Left ventricle myocardium inferior (tissue), 1 donor: ENCODE measurements around the gene AKAP6. TPM values are rescaled to one million over a fixed set of nuclear protein-coding genes. Genes with fewer than 3 reads are reported as not detected.

Source experiments
- DNase-seq: peaks from one replicate; pipeline ENCODE4 v3.0.0-alpha.2; 2020
- H3K27ac ChIP-seq: fragments of 200-600 bp; replicated peaks from 2 replicates; pipeline ENCODE4 v1.8.0; 2021
- H3K27me3 ChIP-seq: fragments of 200-600 bp; 2 replicates; pipeline ENCODE4 v1.8.0; 2021; ENCODE audit warnings: low read depth
- H3K36me3 ChIP-seq: fragments of 200-600 bp; 2 replicates; pipeline ENCODE4 v1.8.0; 2021
- H3K4me1 ChIP-seq: fragments of 200-600 bp; 2 replicates; pipeline ENCODE4 v1.8.0; 2021
- H3K4me3 ChIP-seq: fragments of 200-600 bp; 2 replicates; pipeline ENCODE4 v1.8.0; 2021; ENCODE audit warnings: mild to moderate bottlenecking, moderate library complexity
- H3K9me3 ChIP-seq: fragments of 200-600 bp; replicated peaks from 2 replicates; pipeline ENCODE4 v1.8.0; 2021
- intact Hi-C: fragments of 100-400 bp; cut with micrococcal nuclease; formaldehyde crosslinking; loops from one replicate; pipeline ENCODE4 v1.11.0; 2022
- total RNA-seq: library from RNA; stranded (reverse); fragmentation: NEBNext Ultra II Directional; extraction: Animal tissue kit (Norgen Biotek cat#: 25700); gene quantifications from one replicate; pipeline ENCODE4 v1.2.1, GENCODE V29; 2021
- TF ChIP-seq, protein P1 (sequence below): fragments of 200-600 bp; IDR thresholded peaks from 2 replicates; pipeline ENCODE4 v1.8.0; 2021; ENCODE audit warnings: antibody characterized with exemption, mild to moderate bottlenecking, borderline replicate concordance
- donor health status: DM: no; HTN: yes; CAD: no; lungs with severe emphysema.

AKAP6 gene
- total RNA-seq, 1 donor from 2014 or later = 218 TPM

DNA sequence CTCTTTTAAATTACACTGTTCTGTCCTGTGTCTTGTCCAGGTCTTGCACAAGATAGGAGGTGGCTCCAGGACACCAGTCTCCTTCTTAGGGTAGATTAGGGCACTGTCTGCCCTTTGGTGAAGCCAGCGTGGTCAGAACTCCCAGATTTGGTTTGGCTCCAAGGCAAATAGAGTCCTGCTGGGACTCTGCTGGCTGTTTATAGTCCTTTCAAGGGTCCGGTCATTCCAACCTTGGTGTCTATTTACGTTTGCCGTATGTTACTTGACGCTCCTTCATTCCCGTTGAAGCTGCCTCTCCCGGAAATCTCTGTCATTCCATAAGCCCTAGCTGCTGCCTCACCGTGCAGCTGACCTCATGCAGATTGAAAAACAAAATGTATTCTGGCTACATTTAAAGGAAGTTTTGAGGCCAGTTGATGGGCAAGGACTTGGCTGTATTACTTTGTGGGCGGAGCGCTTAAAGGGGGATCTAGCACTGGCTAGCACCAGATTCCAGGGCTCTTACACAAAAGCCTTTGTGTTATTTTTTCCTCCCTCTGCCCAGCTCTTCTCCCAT, 180.6 kb downstream of the AKAP6 start:
- H3K4me1 ChIP-seq = peaks cover 90% of the 10 kb centered on the region

DNA sequence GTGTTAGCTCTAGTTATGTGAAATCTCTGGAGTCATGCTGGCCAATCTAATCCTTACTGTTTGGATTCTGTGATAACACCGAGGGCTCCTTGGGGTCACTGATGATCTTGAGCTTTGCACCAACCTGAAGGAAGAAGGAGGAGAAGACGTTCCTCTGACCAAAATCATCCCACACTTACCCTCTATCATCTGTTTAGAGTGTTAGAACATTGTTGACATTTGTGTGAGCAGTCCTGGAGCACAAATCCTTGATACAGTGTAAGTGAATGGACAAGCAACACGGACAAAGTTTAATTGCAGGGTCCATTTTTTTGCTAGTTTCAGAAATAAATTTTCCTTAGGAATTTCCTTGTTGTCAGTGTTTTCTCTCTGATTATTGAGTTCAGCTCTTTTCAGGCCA, 181.7 kb downstream of the AKAP6 start:
- TF ChIP-seq, protein P1, sequence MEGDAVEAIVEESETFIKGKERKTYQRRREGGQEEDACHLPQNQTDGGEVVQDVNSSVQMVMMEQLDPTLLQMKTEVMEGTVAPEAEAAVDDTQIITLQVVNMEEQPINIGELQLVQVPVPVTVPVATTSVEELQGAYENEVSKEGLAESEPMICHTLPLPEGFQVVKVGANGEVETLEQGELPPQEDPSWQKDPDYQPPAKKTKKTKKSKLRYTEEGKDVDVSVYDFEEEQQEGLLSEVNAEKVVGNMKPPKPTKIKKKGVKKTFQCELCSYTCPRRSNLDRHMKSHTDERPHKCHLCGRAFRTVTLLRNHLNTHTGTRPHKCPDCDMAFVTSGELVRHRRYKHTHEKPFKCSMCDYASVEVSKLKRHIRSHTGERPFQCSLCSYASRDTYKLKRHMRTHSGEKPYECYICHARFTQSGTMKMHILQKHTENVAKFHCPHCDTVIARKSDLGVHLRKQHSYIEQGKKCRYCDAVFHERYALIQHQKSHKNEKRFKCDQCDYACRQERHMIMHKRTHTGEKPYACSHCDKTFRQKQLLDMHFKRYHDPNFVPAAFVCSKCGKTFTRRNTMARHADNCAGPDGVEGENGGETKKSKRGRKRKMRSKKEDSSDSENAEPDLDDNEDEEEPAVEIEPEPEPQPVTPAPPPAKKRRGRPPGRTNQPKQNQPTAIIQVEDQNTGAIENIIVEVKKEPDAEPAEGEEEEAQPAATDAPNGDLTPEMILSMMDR = no peak
- Histone ChIP-seq H3K4me3 (peak overlapping the region; percentile 28), H3K4me1 (peaks cover 85% of the 10 kb centered on the region), H3K9me3 (no peaks in the 10 kb centered on the region), H3K27me3 (no peaks in the 10 kb centered on the region), H3K36me3 (no peaks in the 10 kb centered on the region), H3K27ac (peak overlapping the region; percentile 90)
- no peak for DNase-seq
- intact Hi-C loops = no loop called here

More for the DNA sequence above, 180.6 kb downstream of the AKAP6 start:
- Histone ChIP-seq H3K9me3 (no peaks in the 10 kb centered on the region), H3K36me3 (no peaks in the 10 kb centered on the region), H3K27ac (peak overlapping the region; percentile 90), H3K27me3 (no peaks in the 10 kb centered on the region), H3K4me3 (peak overlapping the region; percentile 43)
- DNase-seq = peak; percentile 55
- intact Hi-C loops = no loop called here
- TF ChIP-seq, protein P1 = no peak

GRCh38 chr14:32512348-32512747, 183.2 kb downstream of the AKAP6 start:
- TF ChIP-seq, protein P1 = no peak
- no peak overlapping the region for H3K4me3 ChIP-seq
- no peak for DNase-seq
- H3K27me3 ChIP-seq = no peaks in the 10 kb centered on the region
- no peaks in the 10 kb centered on the region for H3K36me3 ChIP-seq
- no peaks in the 10 kb centered on the region for H3K9me3 ChIP-seq
- H3K4me1 ChIP-seq = peaks cover 82% of the 10 kb centered on the region
- peak overlapping the region; percentile 90 for H3K27ac ChIP-seq
- intact Hi-C loops = no loop called here

DNA sequence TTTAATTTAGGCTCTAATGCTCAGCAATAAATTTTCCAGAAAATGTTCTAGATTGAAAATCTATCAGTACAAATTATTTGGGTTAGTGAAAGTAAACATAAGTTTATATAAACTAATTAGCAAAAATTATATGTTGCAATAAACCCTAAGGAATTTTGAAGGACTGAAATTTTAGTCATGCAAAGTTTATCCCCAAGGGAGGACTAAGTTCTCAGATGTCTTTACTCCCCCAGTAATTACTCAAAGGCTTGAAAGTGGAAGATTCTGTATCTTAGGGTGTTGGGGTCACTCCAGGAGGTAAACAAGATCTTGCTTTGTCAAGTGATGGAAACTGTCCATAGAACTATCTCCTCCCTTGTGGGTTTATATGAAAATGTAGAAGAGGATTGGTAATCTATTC, 183.7 kb downstream of the AKAP6 start:
- Histone ChIP-seq H3K27ac (peak overlapping the region; percentile 90), H3K4me3 (no peak overlapping the region), H3K4me1 (peaks cover 82% of the 10 kb centered on the region)

GRCh38 chr14:32513571-32514009, 184.5 kb downstream of the AKAP6 start:
- no peaks in the 10 kb centered on the region for H3K9me3 ChIP-seq
- H3K36me3 ChIP-seq = no peaks in the 10 kb centered on the region
- no peak for DNase-seq
- H3K4me1 ChIP-seq = peaks cover 83% of the 10 kb centered on the region
- peak overlapping the region; percentile 90 for H3K27ac ChIP-seq
- no peak overlapping the region for H3K4me3 ChIP-seq
- intact Hi-C loops = no loop called here
- TF ChIP-seq, protein P1 = peak; percentile 59
- no peaks in the 10 kb centered on the region for H3K27me3 ChIP-seq

More for the DNA sequence above, 183.7 kb downstream of the AKAP6 start:
- intact Hi-C loops = no loop called here
- TF ChIP-seq, protein P1 = no peak
- no peaks in the 10 kb centered on the region for H3K36me3 ChIP-seq
- no peak for DNase-seq
- H3K9me3 ChIP-seq = no peaks in the 10 kb centered on the region
- H3K27me3 ChIP-seq = no peaks in the 10 kb centered on the region
